NCI-H1930 (cell line): ENCODE results near the gene TRIM72.
"Not testable (repeated sequence)": the region's sequence is repeated elsewhere in the genome, so short reads cannot be mapped to it uniquely, and the experiment has no call there.

Source experiments
- DNase-seq, 2 experiments: peaks; one replicate each; lab custom pipeline; 2025; lab: John Stamatoyannopoulos, UW

Gene TRIM72

GRCh38 chr16:31256466-31256865, 42.5 kb downstream of the TRIM72 start:
- DNase-seq = no peak

GRCh38 chr16:31258366-31258765, 44.4 kb downstream of the TRIM72 start:
- no peak for DNase-seq

- DNase-seq = no peak
Observed at GRCh38 chr16:31260136-31260931, 46.4 kb downstream of the TRIM72 start.

GRCh38 chr16:31262084-31262483, 48.2 kb downstream of the TRIM72 start:
- DNase-seq = no peak

GRCh38 chr16:31265329-31266245, 51.7 kb downstream of the TRIM72 start:
- DNase-seq = no peak

GRCh38 chr16:31267332-31268032, 53.6 kb downstream of the TRIM72 start:
- no peak for DNase-seq

GRCh38 chr16:31268033-31268365, 54.1 kb downstream of the TRIM72 start:
- no peak for DNase-seq

GRCh38 chr16:31268891-31269290, 55.0 kb downstream of the TRIM72 start:
- no peak for DNase-seq

GRCh38 chr16:31269541-31269940, 55.6 kb downstream of the TRIM72 start:
- DNase-seq = no peak

GRCh38 chr16:31269973-31270372, 56.1 kb downstream of the TRIM72 start:
- DNase-seq = not testable (repeated sequence)

- no peak for DNase-seq
Observed at GRCh38 chr16:31270795-31271194, 56.9 kb downstream of the TRIM72 start.

- no peak for DNase-seq
Observed at GRCh38 chr16:31271621-31272190, 57.8 kb downstream of the TRIM72 start.

GRCh38 chr16:31273187-31273586, 59.3 kb downstream of the TRIM72 start:
- DNase-seq = no peak

GRCh38 chr16:31273676-31274075, 59.8 kb downstream of the TRIM72 start:
- DNase-seq = no peak

GRCh38 chr16:31274831-31275816, 61.2 kb downstream of the TRIM72 start:
- DNase-seq = no peak

GRCh38 chr16:31276600-31276999, 62.7 kb downstream of the TRIM72 start:
- DNase-seq = no peak

GRCh38 chr16:31277659-31278260, 63.8 kb downstream of the TRIM72 start:
- no peak for DNase-seq

GRCh38 chr16:31278853-31279252, 64.9 kb downstream of the TRIM72 start:
- DNase-seq = not testable (repeated sequence)
